Measurements from ENCODE around the gene LETM1.
A peak's percentile ranks its signal among the peaks of the same experiment; 100 is the strongest.

The LETM1 gene

GRCh38 chr4:1767061-1767769, 88.7 kb downstream of the LETM1 start:
- Histone ChIP-seq H3K4me3 (ENCODE audit: low read depth, low read length) (no peak overlapping the region), H3K36me3 (ENCODE audit: insufficient read depth, low read length) (no peaks in the 10 kb centered on the region)

GRCh38 chr4:1766106-1767060, 89.6 kb downstream of the LETM1 start:
- H3K79me2 ChIP-seq (ENCODE audit: control insufficient read depth, insufficient read depth, low read length, unreplicated experiment) = no peaks in the 10 kb centered on the region
- no peak overlapping the region for H3K27ac ChIP-seq (ENCODE audit: low read depth, low read length)
- no peaks in the 10 kb centered on the region for H3K27me3 ChIP-seq (ENCODE audit: insufficient read depth, low read length)
- no peaks in the 10 kb centered on the region for H3K36me3 ChIP-seq (ENCODE audit: insufficient read depth, low read length)
- no peak overlapping the region for H3K4me3 ChIP-seq (ENCODE audit: low read depth, low read length)
- no peak overlapping the region for H2AFZ ChIP-seq (ENCODE audit: low read length, unreplicated experiment)
- H3K4me1 ChIP-seq (ENCODE audit: control insufficient read depth, insufficient read depth, low read length, unreplicated experiment) = peaks cover 3% of the 10 kb centered on the region

More at GRCh38 chr4:1767061-1767769, 88.7 kb downstream of the LETM1 start:
- no peaks in the 10 kb centered on the region for H3K27me3 ChIP-seq (ENCODE audit: insufficient read depth, low read length)
- peak overlapping the region; percentile 50 for H2AFZ ChIP-seq (ENCODE audit: low read length, unreplicated experiment)
- H3K27ac ChIP-seq (ENCODE audit: low read depth, low read length) = no peak overlapping the region
- peaks cover 3% of the 10 kb centered on the region for H3K4me1 ChIP-seq (ENCODE audit: control insufficient read depth, insufficient read depth, low read length, unreplicated experiment)
- no peaks in the 10 kb centered on the region for H3K79me2 ChIP-seq (ENCODE audit: control insufficient read depth, insufficient read depth, low read length, unreplicated experiment)

GRCh38 chr4:1765409-1766072, 90.4 kb downstream of the LETM1 start:
- no peaks in the 10 kb centered on the region for H3K27me3 ChIP-seq (ENCODE audit: insufficient read depth, low read length)

GRCh38 chr4:1764670-1765069, 91.3 kb downstream of the LETM1 start:
- Histone ChIP-seq H3K79me2 (ENCODE audit: control insufficient read depth, insufficient read depth, low read length, unreplicated experiment) (no peaks in the 10 kb centered on the region), H3K27ac (ENCODE audit: low read depth, low read length) (no peak overlapping the region), H3K4me1 (ENCODE audit: control insufficient read depth, insufficient read depth, low read length, unreplicated experiment) (peaks cover 3% of the 10 kb centered on the region), H2AFZ (ENCODE audit: low read length, unreplicated experiment) (no peak overlapping the region), H3K4me3 (ENCODE audit: low read depth, low read length) (no peak overlapping the region), H3K36me3 (ENCODE audit: insufficient read depth, low read length) (no peaks in the 10 kb centered on the region), H3K27me3 (ENCODE audit: insufficient read depth, low read length) (no peaks in the 10 kb centered on the region)

More at GRCh38 chr4:1765409-1766072, 90.4 kb downstream of the LETM1 start:
- peaks cover 3% of the 10 kb centered on the region for H3K4me1 ChIP-seq (ENCODE audit: control insufficient read depth, insufficient read depth, low read length, unreplicated experiment)
- H3K79me2 ChIP-seq (ENCODE audit: control insufficient read depth, insufficient read depth, low read length, unreplicated experiment) = no peaks in the 10 kb centered on the region
- H3K27ac ChIP-seq (ENCODE audit: low read depth, low read length) = no peak overlapping the region
- H3K4me3 ChIP-seq (ENCODE audit: low read depth, low read length) = no peak overlapping the region
- no peak overlapping the region for H2AFZ ChIP-seq (ENCODE audit: low read length, unreplicated experiment)
- H3K36me3 ChIP-seq (ENCODE audit: insufficient read depth, low read length) = no peaks in the 10 kb centered on the region

GRCh38 chr4:1763550-1764080, 92.3 kb downstream of the LETM1 start:
- Histone ChIP-seq H3K27me3 (ENCODE audit: insufficient read depth, low read length) (no peaks in the 10 kb centered on the region), H3K79me2 (ENCODE audit: control insufficient read depth, insufficient read depth, low read length, unreplicated experiment) (no peaks in the 10 kb centered on the region), H3K27ac (ENCODE audit: low read depth, low read length) (no peak overlapping the region), H3K4me3 (ENCODE audit: low read depth, low read length) (peak overlapping the region; percentile 40; the same call in 1 of the 2 replicates), H2AFZ (ENCODE audit: low read length, unreplicated experiment) (peak overlapping the region; percentile 50), H3K4me1 (ENCODE audit: control insufficient read depth, insufficient read depth, low read length, unreplicated experiment) (peaks cover 3% of the 10 kb centered on the region), H3K36me3 (ENCODE audit: insufficient read depth, low read length) (no peaks in the 10 kb centered on the region)

- H3K79me2 ChIP-seq (ENCODE audit: control insufficient read depth, insufficient read depth, low read length, unreplicated experiment) = no peaks in the 10 kb centered on the region
Observed at GRCh38 chr4:1763070-1763549, 92.8 kb downstream of the LETM1 start.

GRCh38 chr4:1762264-1763010, 93.5 kb downstream of the LETM1 start:
- Histone ChIP-seq H3K27me3 (ENCODE audit: insufficient read depth, low read length) (no peaks in the 10 kb centered on the region), H3K79me2 (ENCODE audit: control insufficient read depth, insufficient read depth, low read length, unreplicated experiment) (no peaks in the 10 kb centered on the region), H3K4me3 (ENCODE audit: low read depth, low read length) (no peak overlapping the region), H2AFZ (ENCODE audit: low read length, unreplicated experiment) (no peak overlapping the region), H3K27ac (ENCODE audit: low read depth, low read length) (no peak overlapping the region), H3K4me1 (ENCODE audit: control insufficient read depth, insufficient read depth, low read length, unreplicated experiment) (peaks cover 3% of the 10 kb centered on the region), H3K36me3 (ENCODE audit: insufficient read depth, low read length) (no peaks in the 10 kb centered on the region)

More at GRCh38 chr4:1763070-1763549, 92.8 kb downstream of the LETM1 start:
- Histone ChIP-seq H3K4me1 (ENCODE audit: control insufficient read depth, insufficient read depth, low read length, unreplicated experiment) (peaks cover 3% of the 10 kb centered on the region), H3K4me3 (ENCODE audit: low read depth, low read length) (peak overlapping the region; percentile 40; the same call in 1 of the 2 replicates), H3K36me3 (ENCODE audit: insufficient read depth, low read length) (no peaks in the 10 kb centered on the region), H3K27me3 (ENCODE audit: insufficient read depth, low read length) (no peaks in the 10 kb centered on the region), H2AFZ (ENCODE audit: low read length, unreplicated experiment) (peak overlapping the region; percentile 50), H3K27ac (ENCODE audit: low read depth, low read length) (no peak overlapping the region)
